ENCODE measurements around the gene CBLB. TPM values are rescaled to one million over a fixed set of nuclear protein-coding genes. Genes with fewer than 3 reads are reported as not detected.

Gene CBLB
- total and polyA plus RNA-seq, 2 of the 4 experiments (the other 2 are of a cell fraction), result 10.1 to 20.1 TPM

- H2AK5ac ChIP-seq (ENCODE audit: low read depth, low read length), result no peak overlapping the region
- H4K5ac ChIP-seq (ENCODE audit: low read depth, low read length), result no peak overlapping the region
- TF ChIP-seq RFX5 (IDR thresholded peaks at IDR 0.05; ENCODE audit: low read depth, low read length) (no peak), MXI1 (IDR thresholded peaks at IDR 0.05; ENCODE audit: borderline replicate concordance, low read depth, low read length) (no peak), BHLHE40 (IDR thresholded peaks at IDR 0.05; ENCODE audit: low read depth, low read length) (no peak)
- TF ChIP-seq, protein P1, sequence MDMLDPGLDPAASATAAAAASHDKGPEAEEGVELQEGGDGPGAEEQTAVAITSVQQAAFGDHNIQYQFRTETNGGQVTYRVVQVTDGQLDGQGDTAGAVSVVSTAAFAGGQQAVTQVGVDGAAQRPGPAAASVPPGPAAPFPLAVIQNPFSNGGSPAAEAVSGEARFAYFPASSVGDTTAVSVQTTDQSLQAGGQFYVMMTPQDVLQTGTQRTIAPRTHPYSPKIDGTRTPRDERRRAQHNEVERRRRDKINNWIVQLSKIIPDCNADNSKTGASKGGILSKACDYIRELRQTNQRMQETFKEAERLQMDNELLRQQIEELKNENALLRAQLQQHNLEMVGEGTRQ (IDR thresholded peaks at IDR 0.05; ENCODE audit: low read depth, low read length), result no peak
- no peak for ATAC-seq (ENCODE audit: low read depth)
- H3K4me3 ChIP-seq (ENCODE audit: insufficient read depth, low read depth, low read length), result no peak overlapping the region
- no CpG with 5 or more reads among the region's 2 CpGs for WGBS, 2 experiments (ENCODE audit: extremely low coverage in 2 of 2, insufficient read length in 1 of 2)
- H3K27ac ChIP-seq (ENCODE audit: insufficient read depth, low read length), result no peak overlapping the region
- no peak overlapping the region for H3K23ac ChIP-seq (ENCODE audit: low read depth, low read length)
- dilution Hi-C loops (cut with HindIII; ENCODE audit: low sequenced_read_pairs, unreplicated experiment), result no loop called here
- intact Hi-C loops (cut with micrococcal nuclease), result no loop called here
- H3K4me1 ChIP-seq (ENCODE audit: control insufficient read depth, insufficient read depth, low read length), result no peaks in the 10 kb centered on the region; the same call in 1 of the 2 replicates
- H3K18ac ChIP-seq (ENCODE audit: low read depth, low read length), result no peak overlapping the region
- no peak overlapping the region for H2BK20ac ChIP-seq (ENCODE audit: low read depth, low read length)
- DNase-seq, result no peak
- no peak overlapping the region for H4K91ac ChIP-seq (ENCODE audit: insufficient read depth, low read depth, low read length)
- no peaks in the 10 kb centered on the region for H3K36me3 ChIP-seq (ENCODE audit: control insufficient read depth, insufficient read depth, low read length)
- no peaks in the 10 kb centered on the region for H3K9me3 ChIP-seq (ENCODE audit: control insufficient read depth, insufficient read depth, low read length)
- no TSS peak for BruUV-seq (replicated peaks)
- in situ Hi-C loops (cut with MboI; ENCODE audit: low sequenced_read_pairs), result no loop called here
- H4K20me1 ChIP-seq (ENCODE audit: insufficient read depth, low read length), result no peaks in the 10 kb centered on the region
- H2BK120ac ChIP-seq (ENCODE audit: low read depth, low read length), result no peak overlapping the region
- H3K9ac ChIP-seq (ENCODE audit: low read depth, low read length), result no peak overlapping the region
- no peak overlapping the region for H2BK5ac ChIP-seq (ENCODE audit: low read depth, low read length, poor library complexity, severe bottlenecking)
- no peak overlapping the region for H3K4me2 ChIP-seq (ENCODE audit: low read depth, low read length)
- CTCF ChIA-PET, result interaction anchor here (0.7 kb wide), 1 partner anchor 359 kb away, joined by 3 read pairs; no protein-coding TSS in a partner anchor
- no peak overlapping the region for H2AK9ac ChIP-seq (replicated peaks; ENCODE audit: low read depth, low read length, poor library complexity)
- POLR2A ChIA-PET (ENCODE audit: unreplicated experiment), result interaction anchor here (0.6 kb wide), 1 partner anchor 1017 kb away, joined by 3 read pairs; no protein-coding TSS in a partner anchor
- no peak overlapping the region for H4K8ac ChIP-seq (ENCODE audit: low read depth in 2 of 2, low read length in 2 of 2)
- no peaks in the 10 kb centered on the region for H3K79me1 ChIP-seq (ENCODE audit: low read depth in 1 of 2, low read length in 2 of 2)
- no peak overlapping the region for H3K4ac ChIP-seq (ENCODE audit: low read depth, low read length)
- H3K14ac ChIP-seq (replicated peaks; ENCODE audit: low read depth, low read length), result no peak overlapping the region
- no peaks in the 10 kb centered on the region for H3K27me3 ChIP-seq (ENCODE audit: control insufficient read depth, insufficient read depth, low read length)
- no peak overlapping the region for H2AFZ ChIP-seq (replicated peaks; ENCODE audit: low read length, poor library complexity)
- no peaks in the 10 kb centered on the region for H3K9me1 ChIP-seq (ENCODE audit: insufficient read depth, low read length)
- no peak overlapping the region for H3K56ac ChIP-seq (ENCODE audit: extremely low read depth, insufficient read depth, low read length)
- no peak overlapping the region for H2BK15ac ChIP-seq (ENCODE audit: low read depth, low read length)
Observed at GRCh38 chr3:105639131-105639530, 229.7 kb downstream of the CBLB start.
